Motor neuron (in vitro differentiated cells): ENCODE data around the gene MAP1B. TPM values are rescaled to one million over a fixed set of nuclear protein-coding genes. Genes with fewer than 3 reads are reported as not detected.

Experiments used
- ATAC-seq, 8 experiments: fragments of 200-7000 bp; cut with Tn5 transposase; replicated peaks in 6 of 8; 2 replicates each; pipeline ENCODE4 v1.8.0; 2021; ENCODE audit warnings: mild to moderate bottlenecking in 8 of 8, moderate library complexity in 8 of 8
- H3K27ac ChIP-seq, 2 donors: fragments of 250-450 bp; sonication (Bioruptor Pico); 2 replicates each; pipeline ENCODE4 v1.9.0; 2021; ENCODE audit warnings: antibody characterized with exemption in 2 of 2, mild to moderate bottlenecking in 2 of 2, moderate library complexity in 1 of 2
- H3K4me1 ChIP-seq, 2 donors: fragments of 250-450 bp; sonication (Bioruptor Pico); replicated peaks in 1 of 2; 2 replicates each; pipeline ENCODE4 v1.6.1; 2021; ENCODE audit warnings: antibody characterized with exemption in 2 of 2, mild to moderate bottlenecking in 2 of 2, moderate library complexity in 1 of 2
- H3K4me3 ChIP-seq, 5 donors: fragments of 250-450 bp; sonication (Bioruptor Pico); 2 replicates each; pipeline ENCODE4 v1.9.0; 2021; ENCODE audit warnings: antibody characterized with exemption in 5 of 5, mild to moderate bottlenecking in 5 of 5, moderate library complexity in 4 of 5
- WGBS, 10 experiments: fragments of 450-650 bp; shearing (Covaris generic); methylation state at CpG; one replicate each; pipeline ENCODE4 v1.0.0; 2022; 5-methylcytosine and 5-hydroxymethylcytosine counted together
- in situ Hi-C, 9 experiments: fragments of 400-800 bp; cut with MboI; loops; one replicate each; pipeline ENCODE4 v1.15.0; 2021; ENCODE audit warnings: low sequenced_read_pairs in 9 of 9, low pct_unique_long_range_greater_than_20kb in 2 of 9; ENCODE audit not compliant: unreplicated experiment in 9 of 9
- total RNA-seq, 8 experiments: library from RNA; unstranded; fragments of 300-600 nt; gene quantifications; 2 replicates each; pipeline versions ENCODE4 v1.2.3 to v1.2.4, GENCODE V29; 2022

The MAP1B gene
- total RNA-seq: 100 to 1,000 TPM in 7 of 8 experiments, 10 to 100 TPM in 1; 36.3 to 576 (median 371) TPM

DNA sequence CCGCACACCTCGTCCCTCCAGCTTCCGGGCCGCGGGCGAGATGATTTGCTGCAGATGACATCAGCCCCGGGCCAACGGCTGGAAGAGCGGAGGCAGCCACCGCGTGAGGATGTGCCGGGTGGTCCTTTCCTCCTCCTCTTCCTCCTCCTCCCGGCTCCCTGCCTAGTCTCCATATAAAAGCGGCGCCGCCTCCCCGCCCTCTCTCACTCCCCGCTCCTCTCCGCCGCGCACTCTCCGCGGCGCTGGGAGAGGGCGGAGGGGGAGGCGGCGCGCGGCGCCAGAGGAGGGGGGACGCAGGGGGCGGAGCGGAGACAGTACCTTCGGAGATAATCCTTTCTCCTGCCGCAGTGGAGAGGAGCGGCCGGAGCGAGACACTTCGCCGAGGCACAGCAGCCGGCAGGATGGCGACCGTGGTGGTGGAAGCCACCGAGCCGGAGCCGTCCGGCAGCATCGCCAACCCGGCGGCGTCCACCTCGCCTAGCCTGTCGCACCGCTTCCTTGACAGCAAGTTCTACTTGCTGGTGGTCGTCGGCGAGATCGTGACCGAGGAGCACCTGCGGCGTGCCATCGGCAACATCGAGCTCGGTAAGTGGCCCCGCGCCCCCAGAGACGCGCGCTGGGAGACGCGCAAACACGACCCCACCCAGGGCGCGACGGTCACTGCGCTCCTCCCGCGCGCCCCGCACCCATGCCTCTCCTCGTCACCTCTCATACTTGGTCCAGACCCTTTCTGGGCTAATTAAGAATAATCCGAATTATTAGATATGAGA lies at the start of gene MAP1B:
TSS of gene MAP1B (plus strand) at position 345 of the 770 bp plus-strand sequence. CDS start at position 402, 57 bp downstream.
- H3K4me1 ChIP-seq: peaks cover 2 to 10% of the 10 kb centered on the region in 2 donors
- peak within 1 kb of the TSS; percentile 95 to 96 for H3K27ac ChIP-seq
- in situ Hi-C loops: loop anchor here in 3 of 9 experiments (25.0 kb wide), 1 partner anchor 320 kb away; no protein-coding TSS in a partner anchor
- WGBS, 10 experiments: 0 to 4% (median 0%) methylated on average over 1 to 5 of the region's 82 CpGs; no CpG with 5 or more reads in 5 of the 10 experiments
- peak within 1 kb of the TSS; percentile 72 to 90 (median 75) for H3K4me3 ChIP-seq
- ATAC-seq: peak; percentile 40 to 77 (median 66)

DNA sequence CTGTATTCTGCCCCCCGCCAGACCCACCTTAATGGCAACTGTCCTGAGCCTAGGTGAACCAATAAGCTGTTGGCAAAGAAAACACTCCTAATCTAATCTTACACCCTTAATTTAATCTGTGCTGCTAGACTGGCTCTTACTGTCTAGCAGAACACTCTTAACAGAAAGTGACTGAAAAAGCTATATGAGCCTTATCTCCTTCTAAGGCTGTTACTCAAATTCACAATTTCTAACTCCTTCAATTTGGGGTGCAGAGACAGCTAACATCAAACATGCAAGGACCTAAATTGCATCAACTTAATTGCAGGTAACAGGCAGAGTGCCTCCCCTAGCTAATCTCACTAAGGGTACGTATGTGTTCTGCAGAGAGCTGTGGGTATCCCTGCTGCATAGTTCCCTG lies 49.5 kb upstream of the MAP1B start:
- Histone ChIP-seq H3K4me3 (no peak overlapping the region), H3K4me1 (no peaks in the 10 kb centered on the region), H3K27ac (no peak overlapping the region)
- no peak for ATAC-seq
- in situ Hi-C loops: no loop called here
- WGBS, 10 experiments: 10 to 93% (median 75%) methylated on average over 1 to 2 of the region's 2 CpGs; no CpG with 5 or more reads in 1 of the 10 experiments

GRCh38 chr5:72063219-72063819 lies 44.0 kb upstream of the MAP1B start:
- Histone ChIP-seq H3K27ac (no peak overlapping the region), H3K4me3 (no peak overlapping the region), H3K4me1 (peaks cover 33 to 38% of the 10 kb centered on the region in 2 donors)
- in situ Hi-C loops: no loop called here
- no peak for ATAC-seq
- WGBS, 10 experiments: 37 to 93% (median 54%) methylated on average over 1 to 7 of the region's 7 CpGs; no CpG with 5 or more reads in 2 of the 10 experiments

- in situ Hi-C loops: no loop called here
- peak overlapping the region; percentile 60 to 75 for H3K27ac ChIP-seq
- peaks cover 33 to 38% of the 10 kb centered on the region in 2 donors for H3K4me1 ChIP-seq
- WGBS, 10 experiments: 0 to 70% (median 54%) methylated on average over 1 to 3 of the region's 3 CpGs; no CpG with 5 or more reads in 4 of the 10 experiments
- ATAC-seq: peak in 5 of 8 experiments; percentile 7 to 69 (median 55)
- no peak overlapping the region for H3K4me3 ChIP-seq
Measured at GRCh38 chr5:72064801-72065570, 42.3 kb upstream of the MAP1B start.

DNA sequence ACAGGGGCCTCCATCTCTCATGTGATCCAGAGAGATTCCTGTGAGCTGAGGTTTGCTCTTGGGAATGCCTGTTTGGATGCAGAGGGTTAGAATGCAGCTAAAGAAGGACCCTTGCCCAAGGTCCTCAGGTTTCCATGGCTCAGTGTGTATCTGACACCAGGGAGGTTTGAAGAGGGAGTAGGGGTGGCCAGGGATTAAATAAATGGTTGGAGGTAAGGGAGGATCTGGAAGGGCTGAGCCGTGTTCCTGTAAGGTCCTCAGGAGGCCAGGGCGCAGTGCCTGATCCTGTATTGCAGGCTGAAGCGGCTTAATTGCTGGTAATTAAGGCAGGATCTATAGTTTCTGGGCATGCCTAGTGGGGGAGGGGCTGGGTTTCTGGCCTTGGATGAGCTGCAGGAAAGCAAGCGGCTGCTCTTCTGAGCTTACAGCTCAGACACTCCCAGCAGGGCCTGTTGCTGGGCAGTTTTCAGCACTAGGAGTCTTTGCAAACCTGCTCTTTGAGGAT lies 41.5 kb upstream of the MAP1B start:
- 0 to 79% (median 6%) methylated on average over 1 to 4 of the region's 4 CpGs; no CpG with 5 or more reads in 4 of the 10 experiments for WGBS, 10 experiments
- H3K4me3 ChIP-seq: no peak overlapping the region
- peak overlapping the region; percentile 75 to 80 for H3K27ac ChIP-seq
- in situ Hi-C loops: no loop called here
- ATAC-seq: peak in 7 of 8 experiments; percentile 13 to 90 (median 85)
- H3K4me1 ChIP-seq: peaks cover 38 to 43% of the 10 kb centered on the region in 2 donors

GRCh38 chr5:72066705-72067107 lies 40.6 kb upstream of the MAP1B start:
- WGBS, 10 experiments: 0 to 83% (median 20%) methylated on average over 1 to 3 of the region's 3 CpGs
- ATAC-seq: peak in 6 of 8 experiments; percentile 5 to 48 (median 21)
- peaks cover 38 to 43% of the 10 kb centered on the region in 2 donors for H3K4me1 ChIP-seq
- in situ Hi-C loops: no loop called here
- H3K4me3 ChIP-seq: no peak overlapping the region
- H3K27ac ChIP-seq: no peak overlapping the region

DNA sequence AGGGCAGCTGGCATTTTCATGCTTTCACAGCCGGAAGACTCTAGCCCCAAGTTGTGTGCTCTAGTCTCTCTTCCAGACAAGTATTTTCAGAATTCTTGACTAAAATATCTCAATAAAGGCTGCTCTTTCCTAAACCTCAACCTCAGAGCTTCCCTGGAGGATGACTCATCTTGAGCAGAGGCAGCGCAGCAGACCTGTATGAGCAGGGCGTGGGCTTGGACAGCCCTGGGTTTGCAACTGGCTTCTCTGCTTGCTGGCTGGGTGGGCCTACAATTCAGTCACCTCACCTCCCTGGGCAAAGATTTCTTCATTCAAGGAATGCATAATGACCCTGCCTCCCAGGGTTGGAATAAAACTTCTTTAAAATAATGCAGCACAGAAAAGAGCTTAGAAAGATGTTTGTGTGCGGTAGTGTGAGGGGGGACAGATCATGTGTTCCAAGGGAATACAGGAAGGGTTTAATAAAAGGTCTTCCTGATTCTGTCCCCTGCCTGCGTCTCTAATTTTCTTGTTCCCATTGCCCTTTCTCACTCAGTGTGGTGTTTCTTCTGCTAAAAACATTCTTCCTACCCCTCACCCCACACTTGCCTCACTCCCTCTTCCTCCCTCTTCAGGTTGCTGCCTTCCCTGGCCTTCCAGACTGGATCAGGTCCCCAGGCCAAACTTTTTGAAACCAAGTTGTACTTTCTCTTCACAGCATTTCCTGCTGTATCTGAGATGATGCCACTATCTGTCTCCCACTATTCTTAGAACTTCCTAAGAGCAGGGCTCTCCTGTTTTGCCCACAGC lies 39.4 kb upstream of the MAP1B start:
- WGBS, 10 experiments: 18 to 100% (median 60%) methylated on average over 1 to 4 of the region's 5 CpGs; no CpG with 5 or more reads in 1 of the 10 experiments
- in situ Hi-C loops: no loop called here
- Histone ChIP-seq H3K4me3 (no peak overlapping the region), H3K4me1 (peaks cover 38 to 43% of the 10 kb centered on the region in 2 donors), H3K27ac (no peak overlapping the region)
- peak; percentile 60 to 96 (median 72) for ATAC-seq

DNA sequence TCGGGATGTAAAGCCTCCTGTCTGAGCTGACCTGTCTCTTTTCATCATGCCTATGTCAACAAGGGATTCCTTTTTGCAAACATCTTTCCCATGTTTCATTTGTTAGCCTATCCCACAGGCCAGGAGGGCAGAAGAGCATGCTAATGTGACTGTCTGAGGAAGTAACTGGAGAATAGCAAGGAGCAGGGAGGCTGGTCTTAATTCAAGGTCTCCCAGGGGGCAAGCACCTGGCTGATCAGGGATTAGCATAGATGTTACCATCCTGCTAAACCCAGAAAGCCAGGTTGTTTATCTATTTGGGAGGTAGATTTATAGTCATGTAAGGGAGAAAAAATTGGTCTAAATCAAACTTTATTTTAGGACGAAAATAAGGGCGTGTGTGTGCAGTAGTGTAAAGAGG lies 36.7 kb upstream of the MAP1B start:
- peak in 1 of 8 experiments; percentile 7 for ATAC-seq
- 63 to 100% (median 83%) methylated on average over 1 to 3 of the region's 3 CpGs; no CpG with 5 or more reads in 2 of the 10 experiments for WGBS, 10 experiments

GRCh38 chr5:72071906-72072305 lies 35.4 kb upstream of the MAP1B start:
- H3K4me3 ChIP-seq: no peak overlapping the region
- 7 to 100% (median 54%) methylated on average over 1 of the region's 1 CpG; no CpG with 5 or more reads in 3 of the 10 experiments for WGBS, 10 experiments
- no peak overlapping the region for H3K27ac ChIP-seq
- in situ Hi-C loops: no loop called here
- ATAC-seq: no peak
- peaks cover 29 to 39% of the 10 kb centered on the region in 2 donors for H3K4me1 ChIP-seq

More for the DNA sequence above, 36.7 kb upstream of the MAP1B start:
- H3K4me3 ChIP-seq: no peak overlapping the region
- in situ Hi-C loops: no loop called here
- peaks cover 35 to 40% of the 10 kb centered on the region in 2 donors for H3K4me1 ChIP-seq
- no peak overlapping the region for H3K27ac ChIP-seq

GRCh38 chr5:72074251-72074650 lies 33.0 kb upstream of the MAP1B start:
- Histone ChIP-seq H3K4me1 (peaks cover 26 to 46% of the 10 kb centered on the region in 2 donors), H3K4me3 (no peak overlapping the region), H3K27ac (peak overlapping the region in 1 of 2 donors; percentile 0)
- in situ Hi-C loops: no loop called here
- ATAC-seq: peak in 3 of 8 experiments; percentile 56 to 73 (median 62)
- 40 to 100% (median 64%) methylated on average over 1 to 6 of the region's 6 CpGs for WGBS, 10 experiments

GRCh38 chr5:72075461-72075860 lies 31.8 kb upstream of the MAP1B start:
- Histone ChIP-seq H3K27ac (no peak overlapping the region), H3K4me1 (peaks cover 26 to 47% of the 10 kb centered on the region in 2 donors), H3K4me3 (no peak overlapping the region)
- ATAC-seq: peak in 2 of 8 experiments; percentile 34 to 45
- 14 to 100% (median 85%) methylated on average over 1 to 3 of the region's 3 CpGs; no CpG with 5 or more reads in 3 of the 10 experiments for WGBS, 10 experiments
- in situ Hi-C loops: loop anchor here in 1 of 9 experiments (25.0 kb wide), 1 partner anchor 288 kb away; no protein-coding TSS in a partner anchor
